T-cell (primary cell): ENCODE results near the gene PPP1R9B. TPM values are rescaled to one million over a fixed set of nuclear protein-coding genes. Genes with fewer than 3 reads are reported as not detected.

Source experiments
- ATAC-seq, 4 experiments: fragments of 200-7000 bp in 3 of 4; fragments of 150-1000 bp in 1 of 4; cut with Tn5 transposase; replicated peaks in 1 of 4; 1 replicate in 3 of 4; 2 replicates in 1 of 4; pipeline ENCODE4 v1.10.0; 2021; ENCODE audit warnings: moderate library complexity in 3 of 4, mild to moderate bottlenecking in 2 of 4, moderate number of reproducible peaks in 1 of 4
- CTCF ChIA-PET, 2 donors: fragments of 300-600 bp; sonication (Branson Sonifier 250); formaldehyde crosslinking; loops; one replicate each; lab custom pipeline; 2022; ENCODE audit warnings: antibody characterized with exemption in 2 of 2; lab: Charles Lee
- POLR2A ChIA-PET, 2 donors: fragments of 300-600 bp; sonication (Branson Sonifier 250); formaldehyde crosslinking; loops; one replicate each; lab custom pipeline; 2022; ENCODE audit warnings: antibody characterized with exemption in 2 of 2; lab: Charles Lee
- DNase-seq, 35 experiments: peaks; one replicate each; pipeline versions ENCODE4 v3.0.0 to v3.0.0-alpha.2; 2013 to 2023
- H3K27ac ChIP-seq: one replicate; pipeline ENCODE4 v1.5.1; 2013; ENCODE audit warnings: low read length
- H3K27me3 ChIP-seq, 2 experiments: replicated peaks in 1 of 2; 1 replicate in 1 of 2; 2 replicates in 1 of 2; pipeline versions ENCODE4 v1.6.1 to v1.7.0; 2013; ENCODE audit warnings: low read length in 1 of 2, mixed read lengths in 1 of 2; ENCODE audit not compliant: control insufficient read depth in 2 of 2, insufficient read depth in 2 of 2; ENCODE audit errors: extremely low read depth in 1 of 2
- H3K36me3 ChIP-seq, 2 donors: 1 replicate in 1 of 2; 2 replicates in 1 of 2; pipeline versions ENCODE4 v1.6.1 to v1.7.0; 2013; ENCODE audit warnings: low read length in 1 of 2; ENCODE audit not compliant: control insufficient read depth in 2 of 2, insufficient read depth in 1 of 2; ENCODE audit errors: extremely low read depth in 1 of 2
- H3K4me1 ChIP-seq, 2 experiments: 1 replicate in 1 of 2; 2 replicates in 1 of 2; pipeline versions ENCODE4 v1.6.1 to v1.7.0; 2013; ENCODE audit warnings: low read length in 2 of 2, mixed read lengths in 1 of 2; ENCODE audit not compliant: insufficient read depth in 2 of 2, control insufficient read depth in 1 of 2; ENCODE audit errors: extremely low read depth in 1 of 2
- H3K4me3 ChIP-seq, 2 donors: 1 replicate in 1 of 2; 2 replicates in 1 of 2; pipeline versions ENCODE4 v1.5.1 to v1.7.0; 2013; ENCODE audit warnings: mild to moderate bottlenecking in 2 of 2, low read length in 1 of 2, moderate library complexity in 1 of 2; ENCODE audit not compliant: control insufficient read depth in 1 of 2; ENCODE audit errors: extremely low read depth in 1 of 2
- H3K9me3 ChIP-seq: 2 replicates; pipeline ENCODE4 v1.7.0; 2013
- H3K27ac Mint-ChIP-seq, 2 donors: one replicate each; pipeline ENCODE4 v1.8.0; 2020 to 2021; ENCODE audit warnings: mild to moderate bottlenecking in 2 of 2, mixed read lengths in 2 of 2
- H3K27me3 Mint-ChIP-seq, 2 donors: one replicate each; pipeline ENCODE4 v1.8.0; 2021 to 2022; ENCODE audit warnings: mixed read lengths in 2 of 2
- H3K36me3 Mint-ChIP-seq: one replicate; pipeline ENCODE4 v1.8.0; 2021; ENCODE audit warnings: mixed read lengths
- H3K4me1 Mint-ChIP-seq, 3 donors: one replicate each; pipeline ENCODE4 v1.8.0; 2020 to 2022; ENCODE audit warnings: mixed read lengths in 3 of 3, mild to moderate bottlenecking in 1 of 3
- H3K4me3 Mint-ChIP-seq, 3 donors: one replicate each; pipeline ENCODE4 v1.8.0; 2020 to 2022; ENCODE audit warnings: mild to moderate bottlenecking in 3 of 3, mixed read lengths in 3 of 3, moderate library complexity in 3 of 3
- H3K9me3 Mint-ChIP-seq, 3 donors: one replicate each; pipeline ENCODE4 v1.8.0; 2020 to 2022; ENCODE audit warnings: mixed read lengths in 3 of 3
- WGBS: methylation state at CpG from one replicate; pipeline ENCODE4 v1.1.5; 2013; ENCODE audit warnings: missing lambda C conversion rate; ENCODE audit not compliant: insufficient coverage; 5-methylcytosine and 5-hydroxymethylcytosine counted together
- total RNA-seq, 35 experiments: library from RNA in 6 of 35; stranded (reverse) in 6 of 35; fragments of 120-200 nt in 1 of 35; gene quantifications; one replicate each; pipeline versions ENCODE4 v1.2.1 to v1.2.4 and lab custom pipeline; 2013 to 2026

Gene PPP1R9B
- total RNA-seq, 5 donors from 2014 or later (not counting 1 experiment from before 2014, with no cell fraction given), result 69.5 to 95.9 (median 91.3) TPM

DNA sequence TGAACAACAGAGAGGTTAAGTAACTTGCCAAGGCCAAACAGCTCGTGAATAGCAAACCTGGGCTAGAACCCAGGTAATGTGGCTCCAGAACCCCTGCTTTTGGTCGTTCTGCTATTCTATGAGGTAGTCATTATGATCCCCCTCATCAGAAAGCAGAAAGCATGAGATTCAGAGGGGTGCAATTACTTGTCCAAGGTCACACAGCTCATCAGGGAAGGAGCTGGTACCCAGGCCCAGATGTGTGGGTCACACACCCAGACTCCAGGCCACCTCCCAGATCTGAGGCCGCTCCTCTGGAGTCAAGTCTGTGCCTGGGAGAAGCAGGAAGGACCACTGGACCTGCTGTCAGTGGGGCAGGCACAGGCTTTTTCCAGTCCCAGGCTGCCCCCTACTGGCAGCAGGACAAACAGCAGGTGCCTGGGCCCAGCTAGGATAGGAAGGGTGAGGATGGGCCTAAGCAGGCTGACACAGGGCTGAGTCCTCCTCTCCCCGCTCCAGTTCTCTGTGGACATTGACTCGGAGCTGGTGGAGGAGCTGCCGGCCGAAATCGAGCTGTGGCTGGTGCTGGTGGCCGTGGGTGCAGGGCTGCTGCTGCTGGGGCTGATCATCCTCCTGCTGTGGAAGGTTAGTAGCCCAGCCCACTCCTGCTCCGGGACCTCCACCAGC lies 63.1 kb downstream of the PPP1R9B start:
- no peak overlapping the region for H3K27ac Mint-ChIP-seq
- WGBS, result 34% methylated on average over 4 of the region's 10 CpGs
- no peaks in the 10 kb centered on the region for H3K4me1 Mint-ChIP-seq
- H3K9me3 Mint-ChIP-seq, result no peaks in the 10 kb centered on the region
- ATAC-seq (peak; percentile 84 to 87 (median 86)), DNase-seq (peak; percentile 32 to 81 (median 62))
- ChIA-PET CTCF (interaction anchor here (0.7 to 2.0 kb wide), 6 partner anchors 30 to 208 kb away, joined by 4 to 7 read pairs (median 4); no protein-coding TSS in a partner anchor), POLR2A (interaction anchor here (0.6 kb wide), 2 partner anchors 39 to 367 kb away, joined by 3 read pairs; no protein-coding TSS in a partner anchor)
- H3K36me3 Mint-ChIP-seq, result no peaks in the 10 kb centered on the region
- H3K36me3 ChIP-seq, result no peaks in the 10 kb centered on the region
- peaks cover 0 to 5% of the 10 kb centered on the region in 2 experiments for H3K27me3 ChIP-seq
- H3K4me3 ChIP-seq, result no peak overlapping the region
- no peaks in the 10 kb centered on the region for H3K4me1 ChIP-seq
- no peak overlapping the region for H3K4me3 Mint-ChIP-seq
- H3K27me3 Mint-ChIP-seq, result no peaks in the 10 kb centered on the region
- no peaks in the 10 kb centered on the region for H3K9me3 ChIP-seq
- no peak overlapping the region for H3K27ac ChIP-seq

Other genes with a start within 250 kb of the PPP1R9B start
- 1 to 10 TPM in 1 of 5 donors, under 1 TPM in 4; 0.30 to 1.2 (median 0.79) TPM for gene DLX4, start 181.5 kb downstream of the PPP1R9B start, total RNA-seq
- not detected for gene DLX3, start 155.5 kb downstream of the PPP1R9B start, total RNA-seq
- gene ITGA3, start 94.6 kb downstream of the PPP1R9B start, total RNA-seq, result 10 to 100 TPM in 3 of 5 donors, 1 to 10 TPM in 2; 8.5 to 20.0 (median 14.8) TPM
- gene PDK2, start 55.3 kb downstream of the PPP1R9B start, total RNA-seq, result 10 to 100 TPM; 18.8 to 37.2 (median 30.0) TPM
- under 1 TPM; 0.23 to 0.70 (median 0.35) TPM for gene SAMD14, start 20.5 kb downstream of the PPP1R9B start, total RNA-seq
- under 1 TPM in 1 of 5 donors, not detected in 4; 0.33 TPM for gene SGCA, start 15.3 kb upstream of the PPP1R9B start, total RNA-seq
- 10 to 100 TPM in 2 of 5 donors, 1 to 10 TPM in 3; 4.1 to 21.0 (median 6.6) TPM for gene COL1A1, start 51.0 kb upstream of the PPP1R9B start, total RNA-seq
- gene TMEM92, start 123.8 kb upstream of the PPP1R9B start, total RNA-seq, result not detected
- 10 to 100 TPM; 20.4 to 44.4 (median 40.8) TPM for gene XYLT2, start 195.4 kb upstream of the PPP1R9B start, total RNA-seq
- gene MRPL27, start 222.5 kb upstream of the PPP1R9B start, total RNA-seq, result 10 to 100 TPM; 26.0 to 35.0 (median 31.2) TPM
- gene EME1, start 222.6 kb upstream of the PPP1R9B start, total RNA-seq, result 1 to 10 TPM in 4 of 5 donors, under 1 TPM in 1; 0.75 to 2.1 (median 1.4) TPM
- gene LRRC59, start 246.8 kb upstream of the PPP1R9B start, total RNA-seq, result 10 to 100 TPM; 29.4 to 41.7 (median 33.1) TPM